Measurements from ENCODE around the gene EXOC3.
A peak's percentile ranks its signal among the peaks of the same experiment; 100 is the strongest.

Gene EXOC3

DNA sequence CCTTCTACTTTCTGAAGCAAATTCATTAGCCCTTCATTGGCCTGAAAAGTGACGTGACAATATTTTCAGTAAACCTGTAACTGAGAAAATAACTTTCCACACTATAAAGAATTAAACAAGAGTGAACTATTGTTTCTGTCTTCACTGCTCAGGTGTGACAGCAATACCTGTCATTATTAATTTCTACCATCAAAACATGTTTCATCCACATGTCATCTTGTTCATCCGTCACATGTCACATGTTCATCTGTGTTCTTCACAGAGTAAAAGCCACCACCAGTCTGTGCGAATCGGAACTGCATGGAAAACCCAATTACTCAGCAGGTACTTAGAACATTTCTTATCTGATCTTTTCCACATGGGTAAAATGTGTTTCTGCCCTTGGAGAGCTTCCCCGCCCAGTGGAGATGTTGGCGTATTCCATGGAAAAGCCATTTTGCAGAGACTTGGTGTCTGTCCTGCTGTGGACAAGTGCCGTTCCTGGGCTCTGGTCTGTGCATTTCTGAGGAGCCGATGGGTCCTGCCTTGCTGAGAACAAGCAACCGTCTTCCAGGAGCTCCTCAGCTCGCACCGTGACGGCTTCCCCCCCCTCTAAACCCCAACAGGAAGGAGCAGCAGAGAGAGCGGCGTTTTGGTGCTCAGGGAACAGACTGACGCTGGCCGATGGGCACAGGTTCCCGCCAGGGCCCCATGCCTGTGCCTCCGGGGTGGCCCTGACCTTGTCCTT, 10.6 kb upstream of the EXOC3 start:
- H3K4me2 ChIP-seq: peak overlapping the region in 9 of 11 experiments; percentile 37 to 75 (median 61); a peak in 17 of 22 replicates
- H3K27me3 ChIP-seq: peaks cover 0 to 15% (median 0%) of the 10 kb centered on the region in 11 experiments; a peak in 5 of 22 replicates
- no peak overlapping the region for H3K27ac ChIP-seq
- H3K4me1 ChIP-seq: peaks cover 12 to 49% (median 29%) of the 10 kb centered on the region in 10 experiments; a peak in 18 of 20 replicates
- peak overlapping the region in 1 of 11 experiments; percentile 10; a peak in 1 of 22 replicates for H3K9ac ChIP-seq
- H3K4me3 ChIP-seq: no peak overlapping the region
- H4K20me1 ChIP-seq: peaks cover 0 to 12% (median 0%) of the 10 kb centered on the region in 11 experiments; a peak in 3 of 22 replicates
- no peak for TF ChIP-seq Cebpa-rat (IDR thresholded peaks at IDR 0.05)
- no peaks in the 10 kb centered on the region for H3K9me3 ChIP-seq (replicated peaks in 1 of 11)
- H3K36me3 ChIP-seq: no peaks in the 10 kb centered on the region

DNA sequence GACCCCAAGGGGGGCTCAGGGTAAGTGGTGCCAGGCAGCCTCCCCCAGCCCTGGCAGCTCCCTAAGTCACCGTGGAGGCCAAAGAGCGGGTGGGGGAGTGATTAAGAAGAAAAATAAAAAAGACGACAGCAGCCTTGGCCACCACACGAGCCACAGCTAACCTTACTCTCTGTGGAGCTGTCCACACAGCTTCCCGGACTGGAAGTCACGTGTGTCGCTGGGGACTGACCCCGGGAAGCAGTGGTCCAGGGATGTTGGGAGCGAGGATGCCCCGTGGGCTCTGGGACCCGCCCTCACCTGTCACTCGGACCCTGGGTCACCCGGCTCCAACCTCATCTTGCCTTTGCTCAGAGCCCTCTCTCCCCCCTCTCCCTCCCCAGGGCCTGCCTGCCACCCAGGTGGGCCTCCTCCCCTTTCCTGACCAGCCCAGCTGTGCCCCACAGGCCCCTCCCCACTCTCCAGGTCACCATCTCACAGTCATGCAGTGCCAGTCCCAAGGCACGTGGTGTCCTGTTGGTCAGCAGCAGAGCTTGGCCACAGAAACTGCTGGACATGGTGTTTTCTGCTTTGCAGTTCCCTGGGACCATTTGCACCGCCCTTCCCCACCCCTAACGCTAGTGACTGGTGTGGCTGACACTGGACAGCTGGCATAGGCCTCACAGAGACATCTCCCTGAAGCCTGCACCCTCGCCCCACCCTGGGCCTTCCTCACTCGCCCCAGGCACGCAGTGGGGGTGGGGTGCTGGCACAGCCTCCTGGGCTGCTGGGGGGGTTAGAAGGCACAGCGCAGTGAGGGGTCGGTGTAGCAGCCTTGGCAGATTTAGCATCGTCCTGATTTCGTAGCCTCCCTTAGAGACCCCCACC, 9.8 kb upstream of the EXOC3 start:
- Histone ChIP-seq H4K20me1 (peaks cover 0 to 12% (median 0%) of the 10 kb centered on the region in 11 experiments; a peak in 3 of 22 replicates), H3K27ac (no peak overlapping the region), H3K4me3 (no peak overlapping the region), H3K9me3 (replicated peaks in 1 of 11) (no peaks in the 10 kb centered on the region), H3K36me3 (no peaks in the 10 kb centered on the region), H3K9ac (peak overlapping the region in 1 of 11 experiments; percentile 10; a peak in 1 of 22 replicates), H3K4me2 (peak overlapping the region in 9 of 11 experiments; percentile 37 to 75 (median 61); a peak in 16 of 22 replicates), H3K4me1 (peaks cover 12 to 49% (median 29%) of the 10 kb centered on the region in 10 experiments; a peak in 18 of 20 replicates), H3K27me3 (peaks cover 0 to 15% (median 0%) of the 10 kb centered on the region in 11 experiments; a peak in 5 of 22 replicates)
- TF ChIP-seq Cebpa-rat (IDR thresholded peaks at IDR 0.05): no peak

DNA sequence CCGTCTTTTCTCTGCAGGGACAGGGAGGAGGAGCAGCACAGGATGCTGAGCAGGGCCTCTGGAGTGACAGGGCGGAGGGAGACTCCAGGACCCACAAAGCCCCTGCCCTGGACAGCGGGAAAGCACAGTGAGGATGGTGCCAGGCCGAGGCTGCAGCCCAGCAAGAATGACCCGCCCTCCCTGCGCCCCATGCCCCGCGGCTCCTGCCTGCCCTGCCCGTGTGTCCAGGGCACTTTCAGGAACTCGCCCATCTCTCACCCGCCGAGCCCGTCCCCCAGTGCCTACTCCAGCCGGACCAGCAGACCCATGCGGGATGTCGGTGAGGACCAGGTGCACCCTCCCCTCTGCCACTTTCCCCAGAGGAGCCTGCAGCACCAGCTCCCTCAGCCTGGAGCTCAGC, 9.1 kb upstream of the EXOC3 start:
- no peak overlapping the region for H3K27ac ChIP-seq
- H3K9ac ChIP-seq: no peak overlapping the region
- H4K20me1 ChIP-seq: peaks cover 0 to 12% (median 0%) of the 10 kb centered on the region in 11 experiments; a peak in 3 of 22 replicates
- H3K36me3 ChIP-seq: no peaks in the 10 kb centered on the region
- no peak overlapping the region for H3K4me3 ChIP-seq
- H3K27me3 ChIP-seq: peaks cover 0 to 15% (median 0%) of the 10 kb centered on the region in 11 experiments; a peak in 5 of 22 replicates
- peaks cover 12 to 48% (median 29%) of the 10 kb centered on the region in 10 experiments; a peak in 18 of 20 replicates for H3K4me1 ChIP-seq
- H3K4me2 ChIP-seq: peak overlapping the region in 3 of 11 experiments; percentile 42 to 75 (median 67); a peak in 2 of 22 replicates
- no peak for TF ChIP-seq Cebpa-rat (IDR thresholded peaks at IDR 0.05)
- no peaks in the 10 kb centered on the region for H3K9me3 ChIP-seq (replicated peaks in 1 of 11)

DNA sequence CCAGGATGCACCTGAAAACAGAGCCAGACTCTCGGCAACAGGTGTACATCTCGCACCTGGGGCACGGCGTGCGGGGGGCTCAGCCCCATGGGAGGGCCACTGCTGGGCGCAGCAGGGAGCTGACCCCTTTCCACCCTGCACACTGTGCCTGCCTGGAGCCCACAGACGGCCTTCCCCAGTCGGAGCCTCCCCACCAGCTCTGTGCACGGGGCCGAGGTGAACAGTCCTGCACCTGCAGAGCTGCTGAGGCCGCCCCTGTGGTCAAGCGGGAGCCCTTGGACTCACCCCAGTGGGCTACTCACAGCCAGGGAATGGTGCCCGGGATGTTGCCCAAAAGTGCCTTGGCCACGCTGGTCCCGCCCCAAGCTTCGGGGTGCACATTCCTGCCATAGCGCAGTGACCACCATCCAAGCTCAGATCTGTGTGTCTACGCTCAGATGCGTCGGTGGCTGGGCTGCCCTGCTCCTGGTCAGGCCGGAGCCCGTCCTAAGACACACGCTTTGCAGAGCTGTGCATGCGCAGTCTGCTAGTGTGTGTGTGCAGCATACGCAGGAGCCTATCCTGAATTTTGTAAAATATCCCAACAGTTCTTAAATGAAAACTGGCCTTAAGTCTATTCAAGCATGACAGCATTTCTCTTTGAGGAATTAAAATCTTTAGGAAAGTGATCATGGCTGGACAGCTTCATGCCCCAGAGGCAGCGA, 8.4 kb upstream of the EXOC3 start:
- no peak for TF ChIP-seq Cebpa-rat (IDR thresholded peaks at IDR 0.05)
- Histone ChIP-seq H3K27me3 (peaks cover 0 to 15% (median 0%) of the 10 kb centered on the region in 11 experiments; a peak in 5 of 22 replicates), H3K4me1 (peaks cover 15 to 50% (median 32%) of the 10 kb centered on the region in 10 experiments; a peak in 19 of 20 replicates), H3K36me3 (no peaks in the 10 kb centered on the region), H3K27ac (no peak overlapping the region), H3K4me2 (no peak overlapping the region), H3K4me3 (no peak overlapping the region), H4K20me1 (peaks cover 0 to 8% (median 0%) of the 10 kb centered on the region in 11 experiments; a peak in 3 of 22 replicates), H3K9ac (no peak overlapping the region), H3K9me3 (replicated peaks in 1 of 11) (no peaks in the 10 kb centered on the region)

DNA sequence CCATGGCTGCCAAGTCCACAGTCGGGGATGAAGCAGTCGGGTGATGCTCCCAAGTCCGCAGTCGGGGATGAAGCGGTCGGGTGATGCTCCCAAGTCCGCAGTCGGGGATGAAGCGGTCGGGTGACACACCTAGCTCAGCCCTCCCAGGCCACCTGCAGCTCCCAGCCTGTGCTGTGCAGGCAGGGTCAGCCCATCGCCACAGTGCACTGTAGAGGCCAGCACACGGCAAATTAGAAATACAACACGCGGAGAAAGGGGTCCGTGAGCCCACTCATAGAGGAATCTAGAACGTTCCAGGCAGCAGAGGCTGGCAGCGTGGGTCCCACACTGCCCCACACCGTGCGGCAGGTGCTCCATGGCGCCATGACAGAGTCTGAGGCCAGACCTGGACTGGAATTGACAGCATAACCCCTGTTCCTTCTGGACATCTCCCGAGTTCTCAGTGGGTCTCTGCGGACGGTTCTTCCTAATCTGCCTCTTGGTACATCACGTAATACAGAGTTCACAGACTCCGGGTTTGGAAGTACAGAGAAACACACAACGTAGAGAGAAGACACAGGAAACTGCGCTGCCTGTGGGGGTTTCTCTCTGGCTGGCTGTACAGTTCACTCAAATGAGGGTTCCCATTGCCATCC, 7.7 kb upstream of the EXOC3 start:
- H3K4me3 ChIP-seq: no peak overlapping the region
- H3K9ac ChIP-seq: no peak overlapping the region
- peaks cover 0 to 8% (median 0%) of the 10 kb centered on the region in 11 experiments; a peak in 3 of 22 replicates for H4K20me1 ChIP-seq
- H3K27me3 ChIP-seq: peaks cover 0 to 15% (median 0%) of the 10 kb centered on the region in 11 experiments; a peak in 5 of 22 replicates
- H3K4me2 ChIP-seq: no peak overlapping the region
- H3K27ac ChIP-seq: no peak overlapping the region
- peaks cover 20 to 52% (median 33%) of the 10 kb centered on the region in 10 experiments for H3K4me1 ChIP-seq
- TF ChIP-seq Cebpa-rat (IDR thresholded peaks at IDR 0.05): no peak
- no peaks in the 10 kb centered on the region for H3K36me3 ChIP-seq
- H3K9me3 ChIP-seq (replicated peaks in 1 of 11): no peaks in the 10 kb centered on the region

DNA sequence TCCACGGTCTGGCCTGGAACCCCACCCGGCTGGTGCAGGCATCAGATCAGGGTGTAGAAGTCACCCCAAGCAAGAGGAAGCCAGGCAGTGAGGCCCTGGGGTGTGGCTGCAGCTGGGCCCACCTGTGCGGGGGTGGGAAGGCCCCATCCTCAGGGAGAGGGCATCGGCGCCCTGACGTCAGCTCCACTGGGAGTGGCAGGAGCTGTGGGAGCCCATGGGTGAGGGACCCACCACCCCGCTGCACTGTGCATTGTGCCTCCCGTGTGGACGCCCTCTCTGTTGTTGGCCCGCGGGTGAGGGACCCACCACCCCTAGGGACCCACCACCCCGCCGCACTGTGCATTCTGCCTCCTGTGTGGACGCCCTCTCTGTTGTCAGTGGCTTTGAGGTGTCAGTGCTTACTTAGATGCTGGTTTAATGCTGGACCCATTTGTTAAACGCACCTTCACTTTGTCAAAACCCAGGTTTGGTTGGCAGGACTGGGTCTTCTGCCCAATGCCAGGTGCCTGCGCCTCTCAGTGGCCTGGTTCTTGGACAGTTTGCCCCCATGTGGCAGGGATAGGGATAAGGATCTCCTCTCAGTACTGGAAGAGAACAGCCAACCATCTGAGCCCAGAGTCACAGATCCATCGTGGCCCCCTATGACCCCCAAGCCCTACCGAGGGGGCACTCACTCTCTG, 6.9 kb upstream of the EXOC3 start:
- Histone ChIP-seq H3K36me3 (no peaks in the 10 kb centered on the region), H3K9ac (no peak overlapping the region), H3K4me3 (no peak overlapping the region), H3K4me2 (peak overlapping the region in 1 of 11 experiments; percentile 33; a peak in 1 of 22 replicates), H3K4me1 (peaks cover 22 to 52% (median 34%) of the 10 kb centered on the region in 10 experiments), H4K20me1 (peaks cover 0 to 6% (median 0%) of the 10 kb centered on the region in 11 experiments; a peak in 3 of 22 replicates), H3K27me3 (peaks cover 0 to 15% (median 0%) of the 10 kb centered on the region in 11 experiments; a peak in 4 of 22 replicates), H3K9me3 (replicated peaks in 1 of 11) (no peaks in the 10 kb centered on the region), H3K27ac (no peak overlapping the region)
- TF ChIP-seq Cebpa-rat (IDR thresholded peaks at IDR 0.05): no peak

DNA sequence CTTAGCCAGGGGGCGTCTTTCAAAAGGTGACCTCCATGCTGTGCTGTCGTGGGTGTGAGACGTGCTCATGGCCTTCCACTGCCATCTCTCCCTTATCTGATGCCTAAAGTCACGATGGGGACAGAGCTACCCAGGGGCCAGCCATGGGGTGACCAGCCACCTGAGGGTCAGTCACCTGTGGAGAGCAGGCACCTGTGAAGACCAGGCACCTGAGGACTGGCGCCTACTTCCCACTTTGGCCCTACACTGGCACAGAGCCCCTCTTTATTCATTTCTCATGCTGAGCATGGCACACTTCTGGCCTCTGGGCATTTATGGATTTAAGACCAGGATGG, 6.4 kb upstream of the EXOC3 start:
- Histone ChIP-seq H3K36me3 (no peaks in the 10 kb centered on the region), H3K4me3 (no peak overlapping the region), H3K9me3 (replicated peaks in 1 of 11) (no peaks in the 10 kb centered on the region), H3K4me1 (peaks cover 26 to 49% (median 38%) of the 10 kb centered on the region in 10 experiments), H3K27me3 (peaks cover 0 to 15% (median 0%) of the 10 kb centered on the region in 11 experiments; a peak in 4 of 22 replicates), H3K4me2 (no peak overlapping the region), H3K27ac (no peak overlapping the region), H4K20me1 (peaks cover 0 to 1% (median 0%) of the 10 kb centered on the region in 11 experiments; a peak in 2 of 22 replicates), H3K9ac (no peak overlapping the region)
- TF ChIP-seq Cebpa-rat (IDR thresholded peaks at IDR 0.05): no peak
